Heart left ventricle (tissue), 16 donors: ENCODE results near the gene EXD3. TPM values are rescaled to one million over a fixed set of nuclear protein-coding genes. Genes with fewer than 3 reads are reported as not detected.

Experiments used
- ATAC-seq, 4 donors: fragments of 200-7000 bp; cut with Tn5 transposase; one replicate each; pipeline ENCODE4 v1.9.1; 2020 to 2022; ENCODE audit warnings: moderate library complexity in 4 of 4, mild to moderate bottlenecking in 3 of 4, moderate number of reproducible peaks in 1 of 4
- DNase-seq, 5 donors: peaks; one replicate each; pipeline ENCODE4 v3.0.0-alpha.2; 2020
- H3K27ac ChIP-seq, 12 donors: fragments of 200-600 bp; sonication (generic) in 4 of 12; one replicate each; pipeline versions ENCODE4 v1.5.0 to v1.8.0; 2016 to 2022; ENCODE audit warnings: mild to moderate bottlenecking in 2 of 12
- H3K27me3 ChIP-seq, 9 donors: fragments of 200-600 bp; sonication (generic) in 2 of 9; one replicate each; pipeline versions ENCODE4 v1.5.1 to v1.8.0; 2016 to 2022; ENCODE audit warnings: mild to moderate bottlenecking in 3 of 9
- H3K36me3 ChIP-seq, 9 donors: fragments of 200-600 bp; sonication (generic) in 2 of 9; one replicate each; pipeline versions ENCODE4 v1.5.0 to v1.8.0; 2018 to 2022; ENCODE audit warnings: mild to moderate bottlenecking in 2 of 9
- H3K4me1 ChIP-seq, 12 donors: fragments of 200-600 bp; sonication (generic) in 4 of 12; one replicate each; pipeline versions ENCODE4 v1.5.0 to v1.8.0; 2016 to 2022; ENCODE audit warnings: mild to moderate bottlenecking in 3 of 12
- H3K4me3 ChIP-seq, 12 donors: fragments of 200-600 bp; sonication (generic) in 4 of 12; one replicate each; pipeline versions ENCODE4 v1.5.0 to v1.8.0; 2017 to 2022; ENCODE audit warnings: mild to moderate bottlenecking in 9 of 12, moderate library complexity in 4 of 12
- H3K9me3 ChIP-seq, 12 donors: fragments of 200-600 bp; sonication (generic) in 4 of 12; one replicate each; pipeline versions ENCODE4 v1.5.0 to v1.8.0; 2016 to 2022; ENCODE audit warnings: mild to moderate bottlenecking in 1 of 12
- CTCF ChIP-seq, 12 donors: fragments of 200-600 bp; sonication (generic) in 4 of 12; IDR thresholded peaks; one replicate each; pipeline versions ENCODE4 v1.5.0 to v1.8.0; 2018 to 2022; ENCODE audit warnings: antibody characterized with exemption in 12 of 12, mild to moderate bottlenecking in 5 of 12
- POLR2A ChIP-seq, 2 donors: fragments of 450-650 bp; IDR thresholded peaks; one replicate each; pipeline ENCODE4 v1.6.1; 2017; ENCODE audit warnings: antibody characterized with exemption in 2 of 2, mild to moderate bottlenecking in 2 of 2, moderate library complexity in 2 of 2
- WGBS, 4 donors: extraction: QIAGEN DNeasy Blood & Tissue Kit in 2 of 4; methylation state at CpG; one replicate each; pipeline versions ENCODE4 v1.1.5 to v1.1.7; 2013 to 2018; 5-methylcytosine and 5-hydroxymethylcytosine counted together
- intact Hi-C, 10 donors: fragments of 100-400 bp; cut with DNase I; formaldehyde crosslinking; loops; one replicate each; pipeline versions ENCODE4 v1.11.1 to v1.14.2; 2022
- polyA plus RNA-seq, 2 donors: library from polyadenylated mRNA; stranded (reverse); fragments of 200-250 nt; gene quantifications; one replicate each; pipeline ENCODE4 v1.2.3, GENCODE V29; 2013
- total RNA-seq, 9 donors: library from RNA; depleted of rRNA in 2 of 9; stranded (reverse); fragments of >200 nt in 2 of 9; fragmentation: NEBNext Ultra II Directional in 3 of 9; extraction: Animal tissue kit (Norgen Biotek cat#: 25700) in 3 of 9; gene quantifications; one replicate each; pipeline versions ENCODE4 v1.1.0 to v1.2.4, GENCODE V29; 2016 to 2023
- donor health status: ischemic (EF 13 %, LVEDD 7.1; RV severe dilation, severe dysfunction).
- donor health status: healthy with polysubstance abuse.
- donor health status: DM: no; HTN: yes; CAD: no.
- donor health status: DM: no; HTN: no; CAD: no.
- donor health status: ischemic (EF 25% LVEDD 6.9; RV normal size, moderate dysfunction).
- donor health status: ischemic (EF 25% LVEDD 5.7; RV mildly dilated, moderate dysfunction).
- donor health status: healthy.
- donor health status: DM: yes; HTN: yes; CAD: no.
- donor health status: ischemic (EF 35%, LVEDD 5.7; RV mildly dilated, moderate dysfunction).
- donor health status: nonischemic (EF 11% LVEDD 7.7; RV severe dilation, severe dysfunction).
- donor health status: DM: yes; HTN: yes; CAD: no.
- donor health status: PGD.
- donor health status: ischemic (EF 29% LVEDD 5.4; RV normal size, mild dysfunction).
- donor health status: nonischemic (EF 23%, LVEDD 6.1; RV moderate dilation, normal function).

EXD3 gene
- total and polyA plus RNA-seq, 11 donors: 4.1 to 15.2 (median 8.6) TPM

- H3K4me1 ChIP-seq: peaks cover 6 to 47% (median 25%) of the 10 kb centered on the region in 12 donors
- intact Hi-C loops: no loop called here
- TF ChIP-seq CTCF (IDR thresholded peaks at IDR 0.05): no peak
- no peak for TF ChIP-seq POLR2A (IDR thresholded peaks at IDR 0.05)
- peak in 1 of 4 donors; percentile 2 for ATAC-seq
- no peaks in the 10 kb centered on the region for H3K9me3 ChIP-seq
- DNase-seq: peak in 3 of 5 donors; percentile 26 to 66 (median 28)
- H3K36me3 ChIP-seq: no peaks in the 10 kb centered on the region
- peak overlapping the region in 4 of 12 donors; percentile 13 to 42 (median 21) for H3K27ac ChIP-seq
- 82 to 89% (median 85%) methylated on average over 14 to 27 of the region's 27 CpGs for WGBS, 4 donors
- peaks cover 0 to 24% (median 3%) of the 10 kb centered on the region in 9 donors for H3K27me3 ChIP-seq
- no peak overlapping the region for H3K4me3 ChIP-seq
Measured at GRCh38 chr9:137311171-137311985, 111.6 kb downstream of the EXD3 start.

- no peak for ATAC-seq
- Histone ChIP-seq H3K36me3 (no peaks in the 10 kb centered on the region), H3K9me3 (no peaks in the 10 kb centered on the region), H3K4me3 (no peak overlapping the region), H3K27ac (peak overlapping the region in 2 of 12 donors; percentile 17 to 40), H3K4me1 (peaks cover 12 to 47% (median 28%) of the 10 kb centered on the region in 12 donors), H3K27me3 (peaks cover 0 to 23% (median 3%) of the 10 kb centered on the region in 9 donors)
- peak in 1 of 5 donors; percentile 58 for DNase-seq
- WGBS, 4 donors: 83 to 88% (median 85%) methylated on average over 15 to 20 of the region's 20 CpGs
- TF ChIP-seq CTCF (IDR thresholded peaks at IDR 0.05): no peak
- no peak for TF ChIP-seq POLR2A (IDR thresholded peaks at IDR 0.05)
- intact Hi-C loops: no loop called here
Measured at GRCh38 chr9:137310189-137311052, 112.5 kb downstream of the EXD3 start.

- Histone ChIP-seq H3K27me3 (peaks cover 0 to 23% (median 0%) of the 10 kb centered on the region in 9 donors), H3K27ac (no peak overlapping the region), H3K4me3 (no peak overlapping the region), H3K4me1 (peaks cover 12 to 47% (median 29%) of the 10 kb centered on the region in 12 donors), H3K9me3 (no peaks in the 10 kb centered on the region), H3K36me3 (no peaks in the 10 kb centered on the region)
- no peak for TF ChIP-seq CTCF (IDR thresholded peaks at IDR 0.05)
- TF ChIP-seq POLR2A (IDR thresholded peaks at IDR 0.05): no peak
- intact Hi-C loops: no loop called here
- ATAC-seq (no peak), DNase-seq (no peak)
- WGBS, 4 donors: 87 to 91% (median 90%) methylated on average over 10 to 15 of the region's 15 CpGs
Measured at GRCh38 chr9:137309368-137310188, 113.4 kb downstream of the EXD3 start.
